GM12864 (cell line): ENCODE results near the gene WASF3.

Experiments used
- DNase-seq: peaks from one replicate; pipeline ENCODE4 v3.0.0-alpha.2; 2011; ENCODE audit warnings: low read depth
- H3K4me3 ChIP-seq: 2 replicates; pipeline ENCODE4 v1.5.1; 2011; ENCODE audit warnings: mild to moderate bottlenecking, low read depth, low read length, control low read depth
- CTCF ChIP-seq: IDR thresholded peaks from 2 replicates; pipeline ENCODE4 v1.5.1; 2011; ENCODE audit warnings: low read depth, mild to moderate bottlenecking, moderate library complexity, low read length, control low read depth, inconsistent platforms; ENCODE audit errors: missing control alignments

WASF3 gene

GRCh38 chr13:26660766-26661165 is 103.3 kb downstream of the WASF3 start:
- TF ChIP-seq CTCF, result no peak
- H3K4me3 ChIP-seq, result no peak overlapping the region
- DNase-seq, result no peak

DNA sequence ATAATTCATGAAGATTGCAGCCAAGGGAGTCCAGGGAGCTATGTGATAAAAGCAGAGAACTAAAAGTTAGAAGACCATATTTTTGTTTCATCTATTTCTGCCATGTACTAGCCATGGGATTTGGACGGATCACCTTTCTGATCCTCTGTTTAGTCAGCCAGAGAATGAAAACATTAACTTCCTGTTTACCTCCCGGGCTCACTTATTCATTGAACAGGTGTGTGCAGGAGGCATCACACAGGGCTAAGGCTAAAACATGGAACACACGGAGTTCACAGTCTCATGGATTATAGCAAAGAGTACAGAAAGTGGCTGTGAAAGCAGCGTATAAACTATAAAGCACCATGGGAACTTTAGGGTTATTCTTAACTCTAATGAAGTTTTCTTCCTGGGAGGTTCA is 106.3 kb downstream of the WASF3 start:
- no peak for TF ChIP-seq CTCF
- no peak for DNase-seq
- H3K4me3 ChIP-seq, result no peak overlapping the region

GRCh38 chr13:26664286-26664685 is 106.8 kb downstream of the WASF3 start:
- DNase-seq, result no peak
- no peak overlapping the region for H3K4me3 ChIP-seq
- TF ChIP-seq CTCF, result no peak

- no peak for DNase-seq
- no peak for TF ChIP-seq CTCF
- H3K4me3 ChIP-seq, result no peak overlapping the region
Measured at GRCh38 chr13:26664876-26665275, 107.4 kb downstream of the WASF3 start.

- TF ChIP-seq CTCF, result no peak
- no peak overlapping the region for H3K4me3 ChIP-seq
- no peak for DNase-seq
Measured at GRCh38 chr13:26668357-26669146, 111.1 kb downstream of the WASF3 start.

DNA sequence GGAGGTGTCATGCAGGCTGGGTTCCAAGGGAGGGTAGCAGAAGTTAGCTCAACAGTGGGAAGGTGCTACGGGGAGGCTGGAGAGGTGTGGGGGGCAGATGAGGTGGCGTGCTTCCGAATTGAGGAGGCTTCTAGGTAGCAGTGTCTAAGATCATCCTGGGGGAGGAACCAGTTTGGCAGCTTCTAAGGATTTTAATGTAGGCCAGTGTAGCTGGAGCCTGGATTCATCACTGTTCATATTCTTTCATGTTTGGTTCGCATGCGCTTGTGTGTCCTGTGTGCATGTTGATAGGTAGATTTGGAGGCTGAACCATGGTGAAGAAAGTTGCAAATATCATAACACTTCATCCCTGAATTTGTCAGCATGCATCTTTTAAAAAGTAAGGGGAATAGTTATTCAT is 116.4 kb downstream of the WASF3 start:
- H3K4me3 ChIP-seq, result no peak overlapping the region
- no peak for TF ChIP-seq CTCF
- no peak for DNase-seq

DNA sequence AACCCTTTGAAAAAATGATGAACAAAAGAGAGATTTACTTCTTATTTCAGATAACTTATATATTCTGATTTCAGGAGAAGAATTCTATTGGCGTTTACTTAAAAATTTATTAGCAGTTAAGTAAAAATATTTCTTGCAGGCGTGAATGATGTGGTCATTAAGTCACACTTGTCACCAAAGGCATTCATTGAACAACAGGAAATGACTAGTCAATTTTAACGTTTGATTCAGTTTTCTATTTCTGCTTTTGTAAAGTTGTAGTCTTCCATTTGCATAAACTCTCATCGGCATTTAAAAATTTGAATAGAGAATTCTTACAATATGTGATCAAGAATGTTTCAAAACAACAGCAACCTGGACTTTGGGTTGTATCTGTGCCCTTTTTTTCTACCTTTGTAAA is 119.7 kb downstream of the WASF3 start:
- no peak overlapping the region for H3K4me3 ChIP-seq
- no peak for TF ChIP-seq CTCF
- DNase-seq, result no peak
